ENCODE results near the gene CEPT1. TPM values are rescaled to one million over a fixed set of nuclear protein-coding genes. Genes with fewer than 3 reads are reported as not detected.

The CEPT1 gene
- polyA plus RNA-seq, 4 donors = 10.0 to 62.1 (median 18.2) TPM

DNA sequence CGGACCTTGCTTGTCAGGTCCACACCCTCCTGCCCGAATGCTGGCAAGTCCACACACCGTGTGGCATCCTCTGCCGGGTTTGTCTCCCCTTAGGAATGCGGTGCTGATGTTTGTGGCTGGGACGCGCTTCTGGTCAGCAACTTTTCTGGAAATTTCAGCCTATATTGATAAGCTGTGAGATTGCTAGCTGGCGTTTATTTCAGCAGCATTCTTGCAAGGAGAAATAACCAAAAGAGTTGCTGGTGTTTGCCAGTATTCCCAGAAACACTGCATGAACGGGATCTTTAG lies 601 bp downstream of the CEPT1 start:
- WGBS, 3 donors = 1% methylated on average over 9 of the region's 9 CpGs
- Histone ChIP-seq H3K9me3 (ENCODE audit: control insufficient read depth in 2 of 2, insufficient read depth in 1 of 2, low read depth in 1 of 2, low read length in 1 of 2) (no peaks in the 10 kb centered on the region), H3K36me3 (ENCODE audit: control insufficient read depth in 3 of 3, insufficient read depth in 2 of 3, low read depth in 1 of 3, low read length in 3 of 3) (peaks cover 0 to 12% (median 0%) of the 10 kb centered on the region in 3 donors), H3K4me1 (ENCODE audit: control insufficient read depth in 3 of 3, insufficient read depth in 2 of 3, low read depth in 1 of 3, low read length in 2 of 3) (peaks cover 3 to 9% (median 6%) of the 10 kb centered on the region in 3 donors), H3K27me3 (ENCODE audit: control insufficient read depth in 3 of 3, insufficient read depth in 3 of 3, low read length in 3 of 3) (no peaks in the 10 kb centered on the region), H3K27ac (ENCODE audit: low read depth in 1 of 3, low read length in 2 of 3) (peak overlapping the region; percentile 92 to 99 (median 98)), H3K4me3 (ENCODE audit: low read depth in 1 of 3, low read length in 3 of 3) (peak overlapping the region; percentile 87 to 98 (median 94))
- FAIRE-seq (no peak), DNase-seq (peak in 1 of 2 donors; percentile 72)

- FAIRE-seq (no peak), DNase-seq (peak; percentile 38 to 65)
- Histone ChIP-seq H3K9me3 (ENCODE audit: control insufficient read depth in 2 of 2, insufficient read depth in 1 of 2, low read depth in 1 of 2, low read length in 1 of 2) (no peaks in the 10 kb centered on the region), H3K27ac (ENCODE audit: low read depth in 1 of 3, low read length in 2 of 3) (peak overlapping the region in 1 of 3 donors; percentile 98), H3K4me1 (ENCODE audit: control insufficient read depth in 3 of 3, insufficient read depth in 2 of 3, low read depth in 1 of 3, low read length in 2 of 3) (peaks cover 3 to 9% (median 7%) of the 10 kb centered on the region in 3 donors), H3K27me3 (ENCODE audit: control insufficient read depth in 3 of 3, insufficient read depth in 3 of 3, low read length in 3 of 3) (no peaks in the 10 kb centered on the region), H3K36me3 (ENCODE audit: control insufficient read depth in 3 of 3, insufficient read depth in 2 of 3, low read depth in 1 of 3, low read length in 3 of 3) (peaks cover 0 to 9% (median 0%) of the 10 kb centered on the region in 3 donors), H3K4me3 (ENCODE audit: low read depth in 1 of 3, low read length in 3 of 3) (peak overlapping the region in 1 of 3 donors; percentile 98)
- 23 to 34% (median 25%) methylated on average over 5 of the region's 5 CpGs for WGBS, 3 donors
Observed at GRCh38 chr1:111141245-111142220, 1.5 kb downstream of the CEPT1 start.

- Histone ChIP-seq H3K9me3 (ENCODE audit: control insufficient read depth in 2 of 2, insufficient read depth in 1 of 2, low read depth in 1 of 2, low read length in 1 of 2) (no peaks in the 10 kb centered on the region), H3K4me3 (ENCODE audit: low read depth in 1 of 3, low read length in 3 of 3) (no peak overlapping the region), H3K27me3 (ENCODE audit: control insufficient read depth in 3 of 3, insufficient read depth in 3 of 3, low read length in 3 of 3) (no peaks in the 10 kb centered on the region), H3K4me1 (ENCODE audit: control insufficient read depth in 3 of 3, insufficient read depth in 2 of 3, low read depth in 1 of 3, low read length in 2 of 3) (peaks cover 3 to 9% (median 7%) of the 10 kb centered on the region in 3 donors), H3K36me3 (ENCODE audit: control insufficient read depth in 3 of 3, insufficient read depth in 2 of 3, low read depth in 1 of 3, low read length in 3 of 3) (peaks cover 0 to 7% (median 0%) of the 10 kb centered on the region in 3 donors), H3K27ac (ENCODE audit: low read depth in 1 of 3, low read length in 2 of 3) (peak overlapping the region in 1 of 3 donors; percentile 50)
- 43 to 56% (median 52%) methylated on average over 5 of the region's 5 CpGs for WGBS, 3 donors
- FAIRE-seq = no peak
- peak; percentile 40 to 56 for DNase-seq
Observed at GRCh38 chr1:111142356-111142975, 2.4 kb downstream of the CEPT1 start.

GRCh38 chr1:111145542-111145941 lies 5.5 kb downstream of the CEPT1 start:
- Histone ChIP-seq H3K4me3 (ENCODE audit: low read depth in 1 of 3, low read length in 3 of 3) (no peak overlapping the region), H3K9me3 (ENCODE audit: control insufficient read depth in 2 of 2, insufficient read depth in 1 of 2, low read depth in 1 of 2, low read length in 1 of 2) (no peaks in the 10 kb centered on the region), H3K27ac (ENCODE audit: low read depth in 1 of 3, low read length in 2 of 3) (no peak overlapping the region), H3K27me3 (ENCODE audit: control insufficient read depth in 3 of 3, insufficient read depth in 3 of 3, low read length in 3 of 3) (no peaks in the 10 kb centered on the region), H3K36me3 (ENCODE audit: control insufficient read depth in 3 of 3, insufficient read depth in 2 of 3, low read depth in 1 of 3, low read length in 3 of 3) (peaks cover 3 to 14% (median 7%) of the 10 kb centered on the region in 3 donors), H3K4me1 (ENCODE audit: control insufficient read depth in 3 of 3, insufficient read depth in 2 of 3, low read depth in 1 of 3, low read length in 2 of 3) (peaks cover 3 to 7% (median 5%) of the 10 kb centered on the region in 3 donors)
- FAIRE-seq = no peak
- peak; percentile 16 to 25 for DNase-seq
- 69 to 84% (median 70%) methylated on average over 2 of the region's 2 CpGs for WGBS, 3 donors

DNA sequence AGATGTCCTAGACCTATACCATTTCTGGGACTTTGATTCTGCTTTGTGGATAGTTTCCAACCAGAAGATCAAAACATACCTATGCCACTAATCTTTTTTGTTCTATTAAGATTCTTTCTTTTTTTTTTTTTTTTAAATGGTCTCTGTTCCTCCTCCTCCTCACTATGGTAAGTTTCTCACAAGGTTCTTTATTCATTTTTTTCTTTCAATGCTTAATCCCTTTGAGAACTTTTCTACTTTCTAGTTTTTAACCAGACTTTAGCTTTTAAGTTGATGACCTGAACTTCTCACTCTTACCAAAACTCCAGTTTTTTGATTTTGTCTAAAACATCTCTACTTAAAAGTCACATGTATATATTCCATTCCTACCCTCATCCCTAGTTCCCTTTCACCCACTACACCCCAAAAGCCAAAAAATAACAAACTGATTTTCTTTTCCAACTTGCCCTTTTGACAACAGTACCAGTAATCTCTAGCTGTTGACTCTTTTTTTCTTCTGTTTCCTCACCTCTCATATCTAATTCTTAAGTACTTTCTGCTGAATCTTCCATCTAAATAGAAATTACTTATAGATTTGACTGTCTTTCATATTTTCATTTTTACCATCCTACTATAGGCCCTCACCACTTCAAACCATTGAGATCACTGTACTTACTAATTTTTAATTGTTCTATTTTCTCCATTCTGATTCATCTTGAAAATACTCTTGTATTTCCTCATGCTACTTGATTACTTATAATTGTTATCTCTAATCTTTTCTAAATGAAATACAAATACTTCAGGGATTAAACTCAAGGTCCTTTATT lies 6.1 kb downstream of the CEPT1 start:
- no peaks in the 10 kb centered on the region for H3K27me3 ChIP-seq (ENCODE audit: control insufficient read depth in 3 of 3, insufficient read depth in 3 of 3, low read length in 3 of 3)
- no peak overlapping the region for H3K27ac ChIP-seq (ENCODE audit: low read depth in 1 of 3, low read length in 2 of 3)
- no peaks in the 10 kb centered on the region for H3K9me3 ChIP-seq (ENCODE audit: control insufficient read depth in 2 of 2, insufficient read depth in 1 of 2, low read depth in 1 of 2, low read length in 1 of 2)
- peaks cover 4 to 18% (median 7%) of the 10 kb centered on the region in 3 donors for H3K36me3 ChIP-seq (ENCODE audit: control insufficient read depth in 3 of 3, insufficient read depth in 2 of 3, low read depth in 1 of 3, low read length in 3 of 3)
- no peak overlapping the region for H3K4me3 ChIP-seq (ENCODE audit: low read depth in 1 of 3, low read length in 3 of 3)
- DNase-seq = no peak
- H3K4me1 ChIP-seq (ENCODE audit: control insufficient read depth in 3 of 3, insufficient read depth in 2 of 3, low read depth in 1 of 3, low read length in 2 of 3) = peaks cover 3 to 7% (median 5%) of the 10 kb centered on the region in 3 donors
- no peak for FAIRE-seq

- FAIRE-seq (no peak), DNase-seq (no peak)
- Histone ChIP-seq H3K4me3 (ENCODE audit: low read depth in 1 of 3, low read length in 3 of 3) (no peak overlapping the region), H3K36me3 (ENCODE audit: control insufficient read depth in 3 of 3, insufficient read depth in 2 of 3, low read depth in 1 of 3, low read length in 3 of 3) (peaks cover 4 to 20% (median 7%) of the 10 kb centered on the region in 3 donors), H3K4me1 (ENCODE audit: control insufficient read depth in 3 of 3, insufficient read depth in 2 of 3, low read depth in 1 of 3, low read length in 2 of 3) (peaks cover 0 to 5% (median 4%) of the 10 kb centered on the region in 3 donors), H3K9me3 (ENCODE audit: control insufficient read depth in 2 of 2, insufficient read depth in 1 of 2, low read depth in 1 of 2, low read length in 1 of 2) (no peaks in the 10 kb centered on the region), H3K27me3 (ENCODE audit: control insufficient read depth in 3 of 3, insufficient read depth in 3 of 3, low read length in 3 of 3) (no peaks in the 10 kb centered on the region), H3K27ac (ENCODE audit: low read depth in 1 of 3, low read length in 2 of 3) (no peak overlapping the region)
- WGBS, 3 donors = 56 to 67% (median 62%) methylated on average over 3 of the region's 3 CpGs
Observed at GRCh38 chr1:111147948-111148347, 7.9 kb downstream of the CEPT1 start.

GRCh38 chr1:111148376-111148881 lies 8.4 kb downstream of the CEPT1 start:
- H3K4me3 ChIP-seq (ENCODE audit: low read depth in 1 of 3, low read length in 3 of 3) = no peak overlapping the region
- DNase-seq (no peak), FAIRE-seq (no peak)
- peaks cover 4 to 24% (median 10%) of the 10 kb centered on the region in 3 donors for H3K36me3 ChIP-seq (ENCODE audit: control insufficient read depth in 3 of 3, insufficient read depth in 2 of 3, low read depth in 1 of 3, low read length in 3 of 3)
- peaks cover 0 to 3% (median 0%) of the 10 kb centered on the region in 3 donors for H3K4me1 ChIP-seq (ENCODE audit: control insufficient read depth in 3 of 3, insufficient read depth in 2 of 3, low read depth in 1 of 3, low read length in 2 of 3)
- no peaks in the 10 kb centered on the region for H3K27me3 ChIP-seq (ENCODE audit: control insufficient read depth in 3 of 3, insufficient read depth in 3 of 3, low read length in 3 of 3)
- no peaks in the 10 kb centered on the region for H3K9me3 ChIP-seq (ENCODE audit: control insufficient read depth in 2 of 2, insufficient read depth in 1 of 2, low read depth in 1 of 2, low read length in 1 of 2)
- 69 to 83% (median 77%) methylated on average over 2 of the region's 2 CpGs for whole genome bisulfite sequencing, 3 donors
- no peak overlapping the region for H3K27ac ChIP-seq (ENCODE audit: low read depth in 1 of 3, low read length in 2 of 3)

- Histone ChIP-seq H3K9me3 (ENCODE audit: control insufficient read depth in 2 of 2, insufficient read depth in 1 of 2, low read depth in 1 of 2, low read length in 1 of 2) (no peaks in the 10 kb centered on the region), H3K36me3 (ENCODE audit: control insufficient read depth in 3 of 3, insufficient read depth in 2 of 3, low read depth in 1 of 3, low read length in 3 of 3) (peaks cover 4 to 23% (median 10%) of the 10 kb centered on the region in 3 donors), H3K27ac (ENCODE audit: low read depth in 1 of 3, low read length in 2 of 3) (no peak overlapping the region), H3K4me3 (ENCODE audit: low read depth in 1 of 3, low read length in 3 of 3) (no peak overlapping the region), H3K27me3 (ENCODE audit: control insufficient read depth in 3 of 3, insufficient read depth in 3 of 3, low read length in 3 of 3) (no peaks in the 10 kb centered on the region), H3K4me1 (ENCODE audit: control insufficient read depth in 3 of 3, insufficient read depth in 2 of 3, low read depth in 1 of 3, low read length in 2 of 3) (peaks cover 0 to under 1% (median 0%) of the 10 kb centered on the region in 3 donors)
- DNase-seq = no peak
- 59 to 73% (median 60%) methylated on average over 3 of the region's 3 CpGs for WGBS, 3 donors
- no peak for FAIRE-seq
Observed at GRCh38 chr1:111151838-111152237, 11.8 kb downstream of the CEPT1 start.
